ENCODE data around the gene COL5A1.

COL5A1 gene

DNA sequence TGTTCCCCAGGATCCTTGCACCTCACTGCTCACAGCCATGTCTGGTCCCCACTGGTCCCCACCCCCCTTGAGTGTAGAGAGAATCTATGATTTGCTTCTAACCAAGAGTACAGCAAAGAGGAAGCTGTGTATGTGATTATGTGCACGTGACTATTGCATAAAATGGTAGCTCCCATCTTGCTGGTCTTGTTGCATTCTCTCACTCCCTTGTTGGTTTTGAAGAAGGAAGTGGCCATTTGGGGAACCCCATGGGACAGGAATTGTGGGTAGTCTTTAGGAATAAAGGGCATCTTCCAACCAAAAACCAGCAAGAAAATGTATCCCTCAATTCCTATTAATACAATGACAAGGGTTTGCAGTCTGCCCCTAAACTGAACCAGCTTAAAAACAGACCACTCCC lies 233.8 kb downstream of the COL5A1 start:
- Mint-ChIP-seq H3K36me3 (ENCODE audit: low read depth) (no peaks in the 10 kb centered on the region), H3K27me3 (ENCODE audit: low read depth) (peaks cover 14% of the 10 kb centered on the region), H3K27ac (no peak overlapping the region), H3K9me3 (peaks cover 12% of the 10 kb centered on the region), H3K4me3 (no peak overlapping the region), H3K4me1 (no peaks in the 10 kb centered on the region)
- TF ChIP-seq, protein P1, sequence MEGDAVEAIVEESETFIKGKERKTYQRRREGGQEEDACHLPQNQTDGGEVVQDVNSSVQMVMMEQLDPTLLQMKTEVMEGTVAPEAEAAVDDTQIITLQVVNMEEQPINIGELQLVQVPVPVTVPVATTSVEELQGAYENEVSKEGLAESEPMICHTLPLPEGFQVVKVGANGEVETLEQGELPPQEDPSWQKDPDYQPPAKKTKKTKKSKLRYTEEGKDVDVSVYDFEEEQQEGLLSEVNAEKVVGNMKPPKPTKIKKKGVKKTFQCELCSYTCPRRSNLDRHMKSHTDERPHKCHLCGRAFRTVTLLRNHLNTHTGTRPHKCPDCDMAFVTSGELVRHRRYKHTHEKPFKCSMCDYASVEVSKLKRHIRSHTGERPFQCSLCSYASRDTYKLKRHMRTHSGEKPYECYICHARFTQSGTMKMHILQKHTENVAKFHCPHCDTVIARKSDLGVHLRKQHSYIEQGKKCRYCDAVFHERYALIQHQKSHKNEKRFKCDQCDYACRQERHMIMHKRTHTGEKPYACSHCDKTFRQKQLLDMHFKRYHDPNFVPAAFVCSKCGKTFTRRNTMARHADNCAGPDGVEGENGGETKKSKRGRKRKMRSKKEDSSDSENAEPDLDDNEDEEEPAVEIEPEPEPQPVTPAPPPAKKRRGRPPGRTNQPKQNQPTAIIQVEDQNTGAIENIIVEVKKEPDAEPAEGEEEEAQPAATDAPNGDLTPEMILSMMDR (IDR thresholded peaks at IDR 0.05; ENCODE audit: unreplicated experiment in 3 of 3): no peak

DNA sequence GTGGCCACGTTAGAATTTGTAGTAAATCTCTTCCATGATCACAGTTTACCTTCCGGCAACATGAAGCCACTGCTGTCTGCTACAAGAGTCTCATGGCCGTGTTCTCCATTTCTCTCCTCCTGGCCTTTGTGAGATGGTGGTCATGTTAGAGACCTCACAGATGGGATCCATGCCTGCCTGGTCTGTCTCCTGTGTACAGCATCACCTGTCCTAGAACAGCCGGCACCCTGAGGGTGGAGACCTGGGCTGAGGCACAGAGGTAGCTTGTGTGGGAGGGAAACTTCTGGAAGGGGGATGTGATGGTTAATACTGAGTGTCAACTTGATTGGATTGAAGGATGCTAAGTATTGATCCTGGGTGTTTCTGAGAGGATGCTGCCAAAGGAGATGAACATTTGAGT lies 235.9 kb downstream of the COL5A1 start:
- no peaks in the 10 kb centered on the region for H3K36me3 Mint-ChIP-seq (ENCODE audit: low read depth)
- H3K27ac Mint-ChIP-seq: no peak overlapping the region
- H3K9me3 Mint-ChIP-seq: peaks cover 6% of the 10 kb centered on the region
- no peak overlapping the region for H3K4me3 Mint-ChIP-seq
- peaks cover 14% of the 10 kb centered on the region for H3K27me3 Mint-ChIP-seq (ENCODE audit: low read depth)
- TF ChIP-seq, protein P1 (IDR thresholded peaks at IDR 0.05; ENCODE audit: unreplicated experiment in 3 of 3): no peak
- no peaks in the 10 kb centered on the region for H3K4me1 Mint-ChIP-seq

DNA sequence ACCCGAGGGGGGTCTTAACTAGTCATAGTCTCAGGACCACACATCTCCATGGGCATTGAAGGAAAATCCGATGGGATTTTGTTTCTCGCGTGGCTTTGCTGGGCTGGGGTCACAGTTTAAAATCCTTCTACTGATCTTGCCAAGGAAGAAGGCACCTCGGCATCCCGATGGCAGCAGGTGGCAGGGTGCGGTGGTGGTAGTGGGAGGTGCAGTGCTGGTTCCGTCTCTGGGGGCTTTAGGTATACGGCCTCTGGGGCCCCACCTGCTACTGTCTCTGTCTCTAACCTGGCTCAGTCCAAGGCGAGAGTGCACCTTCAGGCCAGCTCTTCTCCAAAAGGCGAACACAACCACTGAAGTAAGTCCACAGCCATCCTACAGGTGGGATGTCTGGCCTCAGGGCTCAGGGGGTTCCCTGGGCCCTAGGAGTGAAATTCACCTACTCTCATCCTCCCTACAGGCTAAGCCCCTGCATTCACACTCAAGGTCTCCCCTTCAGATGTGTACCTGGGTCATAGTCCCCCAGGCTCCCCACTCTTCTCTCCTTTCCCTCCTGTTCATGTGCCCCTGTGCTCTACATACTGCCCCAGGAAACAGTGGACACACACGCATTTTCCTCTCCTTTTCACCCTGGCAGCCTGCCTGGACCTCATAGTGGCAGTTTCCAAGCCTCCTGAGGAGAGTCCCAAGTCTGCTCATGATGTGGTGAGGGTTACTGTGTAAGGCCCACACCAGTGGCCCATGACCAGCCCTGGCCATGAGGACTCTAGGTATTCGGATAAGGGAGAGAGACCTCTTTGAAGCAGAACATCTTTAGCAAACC lies 238.3 kb downstream of the COL5A1 start:
- no peaks in the 10 kb centered on the region for H3K4me1 Mint-ChIP-seq
- H3K9me3 Mint-ChIP-seq: peaks cover 4% of the 10 kb centered on the region
- H3K27ac Mint-ChIP-seq: no peak overlapping the region
- H3K4me3 Mint-ChIP-seq: no peak overlapping the region
- H3K27me3 Mint-ChIP-seq (ENCODE audit: low read depth): peaks cover 15% of the 10 kb centered on the region
- no peaks in the 10 kb centered on the region for H3K36me3 Mint-ChIP-seq (ENCODE audit: low read depth)
- TF ChIP-seq, protein P1 (IDR thresholded peaks at IDR 0.05; ENCODE audit: unreplicated experiment in 3 of 3): no peak

DNA sequence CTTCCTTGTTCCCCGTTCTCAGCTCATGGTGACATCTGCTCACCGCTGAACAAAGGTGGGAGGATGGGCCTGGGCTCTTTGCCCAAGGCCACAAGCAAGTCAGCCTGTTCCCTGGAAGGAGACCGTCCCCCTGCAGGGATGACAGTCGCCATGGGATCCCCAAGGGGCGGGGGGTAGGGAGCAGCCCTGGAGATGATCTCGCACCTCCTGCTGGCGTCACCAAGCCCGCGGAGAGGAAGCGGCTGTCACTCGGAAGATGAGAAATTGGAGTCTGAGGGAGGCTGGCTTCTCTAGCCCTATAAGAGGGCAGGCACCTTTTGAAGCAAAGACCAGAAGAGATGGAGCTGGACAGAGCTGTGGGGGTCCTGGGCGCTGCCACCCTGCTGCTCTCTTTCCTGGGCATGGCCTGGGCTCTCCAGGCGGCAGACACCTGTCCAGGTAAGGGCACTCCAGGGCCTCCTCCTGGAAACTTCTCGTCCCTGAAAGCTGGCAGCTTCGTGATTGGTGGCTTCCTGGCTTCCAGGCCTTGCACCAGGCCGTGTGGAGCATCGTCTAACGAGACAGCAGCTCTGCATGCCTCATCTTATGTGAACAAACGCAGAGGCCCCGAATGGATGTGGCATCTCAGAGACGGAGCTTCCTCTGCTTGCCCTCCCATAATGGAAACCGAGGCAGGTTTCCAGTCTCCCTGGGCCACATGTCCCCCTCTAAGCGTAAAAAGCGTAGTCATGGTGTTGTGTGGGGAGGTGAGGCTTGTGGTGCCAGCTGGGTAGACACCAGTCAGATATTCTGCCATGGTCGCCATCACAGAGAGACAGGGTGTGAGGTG lies 239.1 kb downstream of the COL5A1 start, which contains the start of gene FCN2:
Gene FCN2 (plus strand): TSS at position 327 of the 829 bp plus-strand sequence. CDS start 12 bp downstream, at position 339.
- Mint-ChIP-seq H3K9me3 (no peaks in the 10 kb centered on the region), H3K36me3 (ENCODE audit: low read depth) (no peaks in the 10 kb centered on the region), H3K4me3 (no peak within 1 kb of the TSS), H3K4me1 (no peaks in the 10 kb centered on the region), H3K27me3 (ENCODE audit: low read depth) (peaks cover 10% of the 10 kb centered on the region), H3K27ac (no peak within 1 kb of the TSS)
- TF ChIP-seq, protein P1 (IDR thresholded peaks at IDR 0.05; ENCODE audit: unreplicated experiment in 3 of 3): no peak

GRCh38 chr9:134881313-134881670 lies 239.7 kb downstream of the COL5A1 start:
- Mint-ChIP-seq H3K36me3 (ENCODE audit: low read depth) (no peaks in the 10 kb centered on the region), H3K27ac (no peak overlapping the region), H3K4me3 (no peak overlapping the region), H3K4me1 (no peaks in the 10 kb centered on the region), H3K9me3 (no peaks in the 10 kb centered on the region), H3K27me3 (ENCODE audit: low read depth) (peaks cover 10% of the 10 kb centered on the region)
- TF ChIP-seq, protein P1 (IDR thresholded peaks at IDR 0.05; ENCODE audit: unreplicated experiment in 3 of 3): no peak

Measured in nephron (organoid).